Omental fat pad (tissue), 4 donors: ENCODE results near the gene RNF215. TPM values are rescaled to one million over a fixed set of nuclear protein-coding genes. Genes with fewer than 3 reads are reported as not detected.

Experiments used
- ATAC-seq: fragments of 150-250 bp; one replicate; pipeline ENCODE4 v1.9.1; 2016; ENCODE audit warnings: mild to moderate bottlenecking, moderate library complexity; ENCODE audit not compliant: low FRiP score
- DNase-seq: peaks from one replicate; pipeline ENCODE4 v3.0.0-alpha.2; 2019; ENCODE audit warnings: low spot score
- CTCF ChIP-seq, 3 donors: fragments of 450-650 bp; IDR thresholded peaks; one replicate each; pipeline ENCODE4 v1.5.1; 2016 to 2017; ENCODE audit warnings: antibody characterized with exemption in 3 of 3, mild to moderate bottlenecking in 3 of 3, moderate library complexity in 2 of 3
- total RNA-seq, 4 donors: library from RNA; depleted of rRNA; stranded (reverse); fragments of >200 nt; gene quantifications; one replicate each; pipeline ENCODE4 v1.1.0, GENCODE V29; 2016

Gene RNF215
- total RNA-seq, 4 donors from 2014 or later = 6.7 to 16.9 (median 11.8) TPM

GRCh38 chr22:30358541-30358940 is 28.7 kb downstream of the RNF215 start:
- DNase-seq = no peak
- no peak for TF ChIP-seq CTCF (IDR thresholded peaks at IDR 0.05)
- no peak for ATAC-seq

- DNase-seq = no peak
- no peak for TF ChIP-seq CTCF (IDR thresholded peaks at IDR 0.05)
- ATAC-seq = no peak
Observed at GRCh38 chr22:30357650-30358215, 29.5 kb downstream of the RNF215 start.

- no peak for ATAC-seq
- no peak for TF ChIP-seq CTCF (IDR thresholded peaks at IDR 0.05)
- DNase-seq = no peak
Observed at GRCh38 chr22:30357236-30357570, 30.0 kb downstream of the RNF215 start.

GRCh38 chr22:30356449-30357235 is 30.6 kb downstream of the RNF215 start, which contains the start of the genes CCDC157 and SF3A1:
Gene CCDC157 (plus strand): TSS chr22:30357007. CDS start chr22:30366001, 8,994 bp downstream.
Gene SF3A1 (minus strand): TSS chr22:30356894. CDS start chr22:30356792, 102 bp downstream.
- no peak for TF ChIP-seq CTCF (IDR thresholded peaks at IDR 0.05)
- DNase-seq = peak; percentile 58
- peak; percentile 97 for ATAC-seq

GRCh38 chr22:30354644-30355043 is 32.6 kb downstream of the RNF215 start:
- TF ChIP-seq CTCF (IDR thresholded peaks at IDR 0.05) = no peak
- ATAC-seq = no peak
- no peak for DNase-seq

- no peak for DNase-seq
- no peak for ATAC-seq
- TF ChIP-seq CTCF (IDR thresholded peaks at IDR 0.05) = no peak
Observed at GRCh38 chr22:30351226-30351625, 36.0 kb downstream of the RNF215 start.

- no peak for DNase-seq
- no peak for TF ChIP-seq CTCF (IDR thresholded peaks at IDR 0.05)
- ATAC-seq = no peak
Observed at GRCh38 chr22:30348809-30349208, 38.4 kb downstream of the RNF215 start.
